Sigmoid colon (tissue), 4 donors: ENCODE results near the gene GNMT.

Experiments
- EP300 ChIP-seq, 4 donors: sonication (generic); formaldehyde crosslinking; IDR thresholded peaks; one replicate each; pipeline ENCODE4 v1.6.1; 2017; ENCODE audit warnings: antibody characterized with exemption in 4 of 4
- POLR2A ChIP-seq, 2 donors: fragments of 450-650 bp; IDR thresholded peaks; one replicate each; pipeline ENCODE4 v1.6.1; 2016; ENCODE audit warnings: antibody characterized with exemption in 2 of 2, mild to moderate bottlenecking in 2 of 2, moderate library complexity in 2 of 2
- POLR2AphosphoS5 ChIP-seq, 4 donors: sonication (generic); formaldehyde crosslinking; IDR thresholded peaks; one replicate each; pipeline ENCODE4 v1.6.1; 2017; ENCODE audit warnings: antibody characterized with exemption in 4 of 4
- TF ChIP-seq, protein P1 (sequence below), 4 experiments: fragments of 450-650 bp in 3 of 4; fragments of 200-600 bp in 1 of 4; IDR thresholded peaks; one replicate each; pipeline ENCODE4 v1.5.1; 2016 to 2019; ENCODE audit warnings: antibody characterized with exemption in 4 of 4, mild to moderate bottlenecking in 3 of 4, moderate library complexity in 2 of 4

DNA sequence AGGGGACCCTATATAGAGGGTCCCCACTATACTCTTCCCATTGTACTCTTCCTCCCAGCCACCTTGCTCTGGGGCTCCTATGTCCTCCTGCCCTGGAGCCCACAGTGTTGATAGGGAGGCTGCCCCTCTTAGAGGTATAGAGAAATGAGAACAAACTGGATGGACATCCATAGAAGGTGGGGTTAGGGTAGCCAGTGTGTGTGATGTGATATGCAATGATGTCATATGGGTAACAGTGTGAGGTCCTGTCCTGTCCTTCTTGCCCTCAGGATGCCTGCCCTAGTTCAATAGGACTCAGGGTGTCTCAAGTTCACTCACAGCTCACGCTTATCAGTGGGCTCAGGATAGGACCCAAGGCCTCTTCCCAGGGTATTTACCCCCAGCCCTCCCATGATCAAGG lies 44.3 kb upstream of the GNMT start:
- TF ChIP-seq, protein P1, sequence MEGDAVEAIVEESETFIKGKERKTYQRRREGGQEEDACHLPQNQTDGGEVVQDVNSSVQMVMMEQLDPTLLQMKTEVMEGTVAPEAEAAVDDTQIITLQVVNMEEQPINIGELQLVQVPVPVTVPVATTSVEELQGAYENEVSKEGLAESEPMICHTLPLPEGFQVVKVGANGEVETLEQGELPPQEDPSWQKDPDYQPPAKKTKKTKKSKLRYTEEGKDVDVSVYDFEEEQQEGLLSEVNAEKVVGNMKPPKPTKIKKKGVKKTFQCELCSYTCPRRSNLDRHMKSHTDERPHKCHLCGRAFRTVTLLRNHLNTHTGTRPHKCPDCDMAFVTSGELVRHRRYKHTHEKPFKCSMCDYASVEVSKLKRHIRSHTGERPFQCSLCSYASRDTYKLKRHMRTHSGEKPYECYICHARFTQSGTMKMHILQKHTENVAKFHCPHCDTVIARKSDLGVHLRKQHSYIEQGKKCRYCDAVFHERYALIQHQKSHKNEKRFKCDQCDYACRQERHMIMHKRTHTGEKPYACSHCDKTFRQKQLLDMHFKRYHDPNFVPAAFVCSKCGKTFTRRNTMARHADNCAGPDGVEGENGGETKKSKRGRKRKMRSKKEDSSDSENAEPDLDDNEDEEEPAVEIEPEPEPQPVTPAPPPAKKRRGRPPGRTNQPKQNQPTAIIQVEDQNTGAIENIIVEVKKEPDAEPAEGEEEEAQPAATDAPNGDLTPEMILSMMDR (IDR thresholded peaks at IDR 0.05) = no peak
- TF ChIP-seq POLR2A (IDR thresholded peaks at IDR 0.05) (no peak), POLR2AphosphoS5 (IDR thresholded peaks at IDR 0.05) (no peak), EP300 (IDR thresholded peaks at IDR 0.05) (no peak)
